GM21515 (cell line): Measurements from ENCODE around the gene SART1.
"Not testable (repeated sequence)": the region's sequence is repeated elsewhere in the genome, so short reads cannot be mapped to it uniquely, and the experiment has no call there.

Experiments used
- ATAC-seq: cut with Tn5 transposase; IDR thresholded peaks from one replicate; pipeline ENCODE4 v1.9.1; 2021; ENCODE audit not compliant: unreplicated experiment

SART1 gene

GRCh38 chr11:65987336-65987735 is 25.8 kb downstream of the SART1 start:
- ATAC-seq, result no peak

- ATAC-seq, result peak; percentile 97
Observed at GRCh38 chr11:65988791-65989592, 27.5 kb downstream of the SART1 start.

- ATAC-seq, result no peak
Observed at GRCh38 chr11:65992056-65992455, 30.5 kb downstream of the SART1 start.

- ATAC-seq, result no peak
Observed at GRCh38 chr11:65997286-65997685, 35.8 kb downstream of the SART1 start.

GRCh38 chr11:66001942-66002647 is 40.6 kb downstream of the SART1 start, which contains the start of the genes BANF1 and EIF1AD:
Gene BANF1, plus strand, starts transcription at chr11:66002503. Its CDS starts 748 bp downstream, at chr11:66003251.
Gene EIF1AD, minus strand, starts transcription at chr11:66002157. Its CDS starts 1,768 bp downstream, at chr11:66000389.
- ATAC-seq, result peak; percentile 69

GRCh38 chr11:66002648-66003225 is 41.2 kb downstream of the SART1 start:
- peak; percentile 27 for ATAC-seq

GRCh38 chr11:66003291-66003690 is 41.8 kb downstream of the SART1 start:
- no peak for ATAC-seq

GRCh38 chr11:66004186-66004585 is 42.7 kb downstream of the SART1 start:
- ATAC-seq, result no peak

- no peak for ATAC-seq
Observed at GRCh38 chr11:66006134-66006890, 44.8 kb downstream of the SART1 start.

GRCh38 chr11:66006891-66007176 is 45.3 kb downstream of the SART1 start:
- ATAC-seq, result no peak

- ATAC-seq, result no peak
Observed at GRCh38 chr11:66007201-66007634, 45.7 kb downstream of the SART1 start.

- no peak for ATAC-seq
Observed at GRCh38 chr11:66008095-66008467, 46.5 kb downstream of the SART1 start.

GRCh38 chr11:66008468-66009101 is 47.1 kb downstream of the SART1 start:
- ATAC-seq, result no peak

GRCh38 chr11:66010036-66010435 is 48.5 kb downstream of the SART1 start:
- ATAC-seq, result not testable (repeated sequence)

- no peak for ATAC-seq
Observed at GRCh38 chr11:66011239-66011784, 49.8 kb downstream of the SART1 start.

GRCh38 chr11:66011785-66012303 is 50.3 kb downstream of the SART1 start, which contains the start of gene CST6:
Gene CST6, plus strand, starts transcription at chr11:66012008. Its CDS starts 37 bp downstream, at chr11:66012045.
- ATAC-seq, result no peak

- ATAC-seq, result no peak
Observed at GRCh38 chr11:66012371-66012945, 50.9 kb downstream of the SART1 start.

- ATAC-seq, result no peak
Observed at GRCh38 chr11:66012946-66013761, 51.6 kb downstream of the SART1 start.

GRCh38 chr11:66013762-66014100 is 52.2 kb downstream of the SART1 start:
- ATAC-seq, result no peak
